Peyer's patch (tissue), 4 donors: Measurements from ENCODE around the gene ARHGAP31.

Source experiments
- CTCF ChIP-seq, 6 experiments: fragments of 450-650 bp in 4 of 6; fragments of 200-600 bp in 2 of 6; sonication (generic) in 1 of 6; IDR thresholded peaks; one replicate each; pipeline ENCODE4 v1.5.1; 2017 to 2019; ENCODE audit warnings: antibody characterized with exemption in 6 of 6, mild to moderate bottlenecking in 3 of 6, moderate library complexity in 1 of 6
- POLR2A ChIP-seq, 2 donors: fragments of 450-650 bp; IDR thresholded peaks; one replicate each; pipeline ENCODE4 v1.5.1; 2017; ENCODE audit warnings: antibody characterized with exemption in 2 of 2, mild to moderate bottlenecking in 2 of 2, moderate library complexity in 2 of 2

DNA sequence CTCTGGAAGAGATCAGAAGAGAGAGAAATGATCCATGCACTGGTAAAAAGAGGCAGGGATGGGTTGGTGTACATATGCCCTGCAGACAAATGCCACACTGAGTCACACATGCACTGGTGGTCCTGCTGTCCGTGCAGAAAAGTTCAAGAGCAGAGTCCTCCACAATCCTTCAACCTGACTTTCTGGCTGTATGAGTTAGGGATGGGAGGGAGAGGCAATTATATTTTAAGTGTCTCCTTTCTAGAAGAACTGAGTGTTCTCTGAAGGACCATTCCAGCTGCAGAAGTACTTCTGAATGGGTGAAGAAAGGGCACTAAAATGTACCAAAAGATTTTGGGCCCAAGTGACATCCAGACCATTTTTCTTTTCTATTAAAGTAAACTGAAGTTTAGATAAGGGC, 142.8 kb downstream of the ARHGAP31 start:
- no peak for TF ChIP-seq POLR2A (IDR thresholded peaks at IDR 0.05)
- TF ChIP-seq CTCF (IDR thresholded peaks at IDR 0.05) = no peak
